K562 (cell line): ENCODE results near the gene SYK. TPM values are rescaled to one million over a fixed set of nuclear protein-coding genes. Genes with fewer than 3 reads are reported as not detected.

ENCODE experiments used
- ATAC-seq: fragments of 200-7000 bp; cut with Tn5 transposase; 3 replicates; pipeline ENCODE4 v1.9.1; 2020; ENCODE audit warnings: moderate library complexity
- BruUV-seq: library from RNA; stranded (reverse); fragments of 400-500 nt; replicated peaks from 2 replicates; lab custom pipeline; 2021; lab: Mats Ljungman, UMichigan
- CTCF ChIA-PET: fragments of 300-600 bp; formaldehyde crosslinking; extraction: SDS; loops from one replicate; lab custom pipeline; 2021; ENCODE audit warnings: low intra/inter-chr PET ratio; lab: Yijun Ruan, JAX
- POLR2A ChIA-PET: fragments of 300-600, 350-650 bp; sonication (Branson Sonifier 250); formaldehyde crosslinking; extraction: SDS; loops from one replicate; lab custom pipeline; 2021; ENCODE audit warnings: antibody characterized with exemption, inconsistent platforms; lab: Yijun Ruan, JAX
- DNase-seq, 4 experiments: peaks; one replicate each; pipeline versions ENCODE4 v3.0.0 to v3.0.0-alpha.2; 2011 to 2018; ENCODE audit warnings: low spot score in 3 of 4, mixed read lengths in 3 of 4; ENCODE audit errors: extremely low read depth in 1 of 4
- FAIRE-seq: peaks from 2 replicates; lab custom pipeline; 2011; peaks lifted over from hg19 to GRCh38; lab: Jason Lieb, UNC
- H2AFZ ChIP-seq: 2 replicates; pipeline ENCODE4 v1.6.0; 2011; ENCODE audit warnings: low read depth, low read length, control low read depth, inconsistent platforms
- H3K27ac ChIP-seq: fragments of 200-600 bp; 3 replicates; pipeline ENCODE4 v1.8.0; 2011; ENCODE audit warnings: low read depth, mild to moderate bottlenecking, control low read depth, inconsistent platforms, low read length, moderate library complexity, mixed read lengths; ENCODE audit errors: extremely low read depth
- H3K27me3 ChIP-seq, 2 experiments: fragments of 300-600 bp in 1 of 2; 2 replicates in 1 of 2; 3 replicates in 1 of 2; pipeline versions ENCODE4 v1.6.0 to v1.8.0; 2011; ENCODE audit warnings: inconsistent platforms in 2 of 2, low read length in 2 of 2, mild to moderate bottlenecking in 1 of 2, mixed read lengths in 1 of 2, moderate library complexity in 1 of 2; ENCODE audit not compliant: control insufficient read depth in 2 of 2, insufficient read depth in 2 of 2
- H3K36me3 ChIP-seq: fragments of 300-600 bp; 3 replicates; pipeline ENCODE4 v1.8.0; 2011; ENCODE audit warnings: mild to moderate bottlenecking, low read length, inconsistent platforms; ENCODE audit not compliant: control insufficient read depth, insufficient read depth
- H3K4me1 ChIP-seq, 2 experiments: fragments of 200-600 bp in 1 of 2; replicated peaks in 1 of 2; 2 replicates in 1 of 2; 3 replicates in 1 of 2; pipeline versions ENCODE4 v1.5.1 to v1.8.0; 2011; ENCODE audit warnings: inconsistent platforms in 2 of 2, low read length in 2 of 2, mild to moderate bottlenecking in 1 of 2, mixed read lengths in 1 of 2, moderate library complexity in 1 of 2; ENCODE audit not compliant: control insufficient read depth in 2 of 2, insufficient read depth in 2 of 2
- H3K4me2 ChIP-seq: 2 replicates; pipeline ENCODE4 v1.6.1; 2011; ENCODE audit warnings: low read length, control low read depth, inconsistent platforms, mixed read lengths; ENCODE audit not compliant: insufficient read depth
- H3K4me3 ChIP-seq: fragments of 200-600 bp; sonication (generic), shearing (Covaris generic); 2 replicates; pipeline ENCODE4 v1.5.1; 2016; ENCODE audit warnings: control low read depth, inconsistent platforms
- H3K79me2 ChIP-seq: fragments of 200-600 bp; 3 replicates; pipeline ENCODE4 v1.8.0; 2011; ENCODE audit warnings: low read length, inconsistent platforms; ENCODE audit not compliant: control insufficient read depth, insufficient read depth
- H3K9ac ChIP-seq, 2 experiments: 2 replicates each; pipeline versions ENCODE4 v1.6.0 to v1.6.1; 2011; ENCODE audit warnings: low read depth in 2 of 2, low read length in 2 of 2, control low read depth in 1 of 2, inconsistent platforms in 1 of 2, mild to moderate bottlenecking in 1 of 2, mixed read lengths in 1 of 2; ENCODE audit not compliant: insufficient read depth in 1 of 2
- H3K9me1 ChIP-seq: one replicate; pipeline ENCODE4 v1.6.0; 2011; ENCODE audit warnings: inconsistent platforms, mild to moderate bottlenecking, low read length, moderate library complexity; ENCODE audit not compliant: control insufficient read depth, insufficient read depth
- H3K9me3 ChIP-seq: replicated peaks from 2 replicates; pipeline ENCODE4 v1.5.1; 2011; ENCODE audit warnings: low read depth, low read length, inconsistent platforms; ENCODE audit not compliant: control insufficient read depth, insufficient read depth
- H4K20me1 ChIP-seq: replicated peaks from 2 replicates; pipeline ENCODE4 v1.6.1; 2011; ENCODE audit warnings: low read length, inconsistent platforms, mixed read lengths; ENCODE audit not compliant: control insufficient read depth, insufficient read depth
- ATF3 ChIP-seq, 2 experiments: fragments of 450-650 bp in 1 of 2; sonication (generic) in 1 of 2; formaldehyde crosslinking in 1 of 2; IDR thresholded peaks in 1 of 2; conservative IDR thresholded peaks in 1 of 2; 2 replicates each; pipeline versions ENCODE4 v1.6.1 to v1.8.1; 2016 to 2023; ENCODE audit warnings: mild to moderate bottlenecking in 2 of 2, moderate library complexity in 2 of 2, inconsistent platforms in 1 of 2, missing genetic modification reagents in 1 of 2
- FOSL1 ChIP-seq: fragments of 200-800 bp; sonication (Bioruptor generic); conservative IDR thresholded peaks from 2 replicates; pipeline ENCODE4 v1.6.1; 2016; ENCODE audit warnings: missing genetic modification characterization, missing compliant biosample characterization
- JUND ChIP-seq, 2 experiments: IDR thresholded peaks; 2 replicates in 1 of 2; 3 replicates in 1 of 2; pipeline ENCODE4 v1.6.1; 2011; ENCODE audit warnings: borderline replicate concordance in 2 of 2, low read depth in 2 of 2, low read length in 2 of 2, improper control_type of control experiment in 1 of 2, missing biosample characterization in 1 of 2, missing genetic modification characterization in 1 of 2, missing genetic modification reagents in 1 of 2
- SREBF2 ChIP-seq: sonication (generic); formaldehyde crosslinking; IDR thresholded peaks from 2 replicates; pipeline ENCODE4 v1.4.0; 2020; ENCODE audit warnings: mild to moderate bottlenecking, missing genetic modification reagents
- SRF ChIP-seq, 2 experiments: fragments of 250-450, 450-650 bp in 1 of 2; sonication (Bioruptor Pico) in 1 of 2; sonication (generic) in 1 of 2; formaldehyde crosslinking; IDR thresholded peaks; 2 replicates each; pipeline versions ENCODE4 v1.5.0 to v1.5.1; 2020 to 2022; ENCODE audit warnings: mild to moderate bottlenecking in 1 of 2, missing genetic modification reagents in 1 of 2
- THRAP3 ChIP-seq: fragments of 450-650 bp; IDR thresholded peaks from 2 replicates; pipeline ENCODE4 v1.6.1; 2016; ENCODE audit warnings: mild to moderate bottlenecking, inconsistent platforms, borderline replicate concordance
- ZSCAN29 ChIP-seq: fragments of 450-650 bp; IDR thresholded peaks from 2 replicates; pipeline ENCODE4 v1.6.1; 2017
- WGBS: fragments of 100-300 bp; shearing (Covaris generic); methylation state at CpG from one replicate; pipeline ENCODE4 v1.1.6; 2016; ENCODE audit warnings: low coverage, mixed read lengths; ENCODE audit not compliant: insufficient coverage; ENCODE audit errors: missing lambda C conversion rate; 5-methylcytosine and 5-hydroxymethylcytosine counted together
- in situ Hi-C: fragments of 300-500 bp; cut with MboI; formaldehyde crosslinking; loops from 4 replicates; pipeline ENCODE4 v1.15.0; 2018; ENCODE audit warnings: inconsistent platforms, mixed read lengths
- intact Hi-C: fragments of 100-400 bp; cut with micrococcal nuclease; formaldehyde crosslinking; loops from 2 replicates; pipeline ENCODE4 v1.14.2; 2022
- polyA plus RNA-seq, 8 experiments: library from polyadenylated mRNA; depleted of rRNA in 4 of 8; stranded (reverse) in 5 of 8; unstranded in 3 of 8; fragments of >200 nt; fragmentation: Nextera tagmentation in 2 of 8; fragmentation: Illumina TruSeq in 1 of 8; extraction: Ambion mirVana in 2 of 8; extraction: Trizol in 1 of 8; gene quantifications; 2 replicates each; pipeline versions ENCODE4 v1.2.1 to v1.2.3, GENCODE V29; 2011 to 2014; ENCODE audit warnings: inconsistent platforms in 1 of 8, missing spikeins in 1 of 8
- total RNA-seq, 7 experiments: library from RNA; depleted of rRNA in 6 of 7; stranded (reverse); fragments of >200 nt in 6 of 7; fragmentation: Illumina TruSeq in 2 of 7; extraction: Trizol in 2 of 7; gene quantifications; 2 replicates each; pipeline versions ENCODE4 v1.2.1 to v1.2.3, GENCODE V29; 2011 to 2021; ENCODE audit warnings: low replicate concordance in 1 of 7

The SYK gene
- total and polyA plus RNA-seq, 9 of the 15 experiments (the other 6 are each of a cell fraction or from before 2014, with no cell fraction given), result 3.9 to 32.7 (median 16.7) TPM

- Histone ChIP-seq H3K9me1 (no peaks in the 10 kb centered on the region), H3K36me3 (no peaks in the 10 kb centered on the region; the same call in 2 of the 3 replicates), H3K27ac (no peak overlapping the region), H3K9ac (no peak overlapping the region), H3K27me3 (no peaks in the 10 kb centered on the region), H3K4me1 (no peaks in the 10 kb centered on the region), H3K9me3 (no peaks in the 10 kb centered on the region; the same call in 1 of the 2 replicates), H3K4me2 (no peak overlapping the region), H2AFZ (no peak overlapping the region), H3K79me2 (0 out of 3 replicates have a peak, but pooled peaks cover 2% of the 10 kb centered on the region), H4K20me1 (no peaks in the 10 kb centered on the region; the same call in 1 of the 2 replicates), H3K4me3 (no peak overlapping the region)
- POLR2A ChIA-PET, result no interaction called here
- BruUV-seq, result no TSS peak
- no peak for FAIRE-seq
- in situ Hi-C loops, result no loop called here
- no peak for ATAC-seq
- TF ChIP-seq SRF (CRISPR knock-in tag; IDR thresholded peaks at IDR 0.05), result no peak
- peak; percentile 44; the same call in 1 of the 2 replicates for TF ChIP-seq JUND (IDR thresholded peaks at IDR 0.05; ENCODE audit: borderline replicate concordance, low read depth, low read length)
- no peak for TF ChIP-seq JUND (tag; IDR thresholded peaks at IDR 0.05; ENCODE audit: borderline replicate concordance, low read depth, low read length)
- TF ChIP-seq FOSL1, result peak; percentile 41
- TF ChIP-seq ZSCAN29, result no peak
- TF ChIP-seq SREBF2 (CRISPR knock-in tag), result no peak
- no peak for TF ChIP-seq THRAP3
- peak; percentile 60; the same call in 1 of the 2 replicates for TF ChIP-seq ATF3 (IDR thresholded peaks at IDR 0.05)
- TF ChIP-seq ATF3 (CRISPR knock-in tag; conservative IDR thresholded peaks at IDR 0.05), result no peak
- CTCF ChIA-PET, result no interaction called here
- intact Hi-C loops, result no loop called here
- DNase-seq, result no peak
- 84% methylated on average over 3 of the region's 3 CpGs for WGBS
Observed at GRCh38 chr9:90836411-90837080, 34.9 kb downstream of the SYK start.
